Amygdala (tissue), 56 donors: ENCODE data around the gene CSRNP3.

Experiments used
- DNase-seq, 56 donors: peaks; one replicate each; lab custom pipeline; 2025; lab: John Stamatoyannopoulos, UW

Gene CSRNP3

DNA sequence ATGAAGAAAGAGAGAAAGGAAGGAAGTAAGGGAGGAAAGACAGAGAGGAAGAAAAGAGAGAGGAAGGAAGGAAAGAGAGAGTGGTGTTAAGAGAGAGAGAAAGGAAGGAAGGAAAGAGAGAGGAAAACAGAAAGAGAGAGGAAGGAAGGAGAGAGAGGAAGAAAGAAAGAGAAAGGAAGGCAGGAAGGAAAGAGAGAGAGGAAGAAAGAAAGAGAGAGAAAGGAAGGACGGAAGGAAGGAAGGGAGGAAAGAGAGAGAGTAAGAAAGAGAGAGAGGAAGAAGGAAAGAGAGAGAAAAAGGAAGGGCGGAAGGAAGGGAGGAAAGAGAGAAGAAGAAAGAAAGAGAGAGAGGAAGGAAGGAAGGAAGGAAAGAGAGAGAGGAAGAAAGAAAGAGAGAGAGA lies 197.1 kb downstream of the CSRNP3 start:
- DNase-seq = no peak

DNA sequence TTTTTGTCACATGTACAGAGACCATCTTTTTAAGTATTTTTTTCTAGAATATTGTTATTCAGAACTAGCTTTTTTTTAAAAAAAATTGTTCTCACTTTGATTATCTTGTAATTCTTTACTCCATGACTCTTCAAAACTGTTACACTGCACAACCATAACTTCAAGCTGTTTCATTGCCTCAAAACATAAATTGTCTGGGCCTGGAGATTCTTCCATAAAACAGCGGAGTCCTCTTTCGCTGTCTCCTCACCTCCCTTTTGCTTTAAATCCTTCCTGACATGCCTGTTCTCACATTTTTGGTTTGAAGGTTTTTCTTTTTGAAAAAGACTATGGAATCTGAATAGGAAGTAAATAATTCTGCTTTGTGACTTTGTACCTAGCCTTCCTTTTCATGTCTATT lies 197.9 kb downstream of the CSRNP3 start:
- DNase-seq = no peak

DNA sequence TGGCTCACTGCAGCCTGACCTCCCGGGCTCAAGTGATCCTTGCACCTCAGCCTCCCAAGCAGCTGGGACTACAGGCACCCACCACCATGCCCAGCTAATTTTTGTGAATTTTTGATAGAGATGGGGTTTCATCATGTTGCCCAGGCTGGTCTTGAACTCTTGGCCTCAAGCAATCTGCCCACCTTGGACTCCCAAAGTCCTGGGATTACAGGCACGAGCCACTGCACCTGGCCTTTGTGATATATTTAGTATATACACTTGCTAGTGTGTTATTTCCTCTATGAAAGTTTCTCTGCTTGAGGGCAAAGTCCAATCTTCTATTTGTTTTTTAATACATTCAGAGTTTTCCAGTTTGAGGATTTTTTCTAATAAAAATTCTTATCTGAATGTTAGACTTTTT lies 205.3 kb downstream of the CSRNP3 start:
- no peak for DNase-seq

DNA sequence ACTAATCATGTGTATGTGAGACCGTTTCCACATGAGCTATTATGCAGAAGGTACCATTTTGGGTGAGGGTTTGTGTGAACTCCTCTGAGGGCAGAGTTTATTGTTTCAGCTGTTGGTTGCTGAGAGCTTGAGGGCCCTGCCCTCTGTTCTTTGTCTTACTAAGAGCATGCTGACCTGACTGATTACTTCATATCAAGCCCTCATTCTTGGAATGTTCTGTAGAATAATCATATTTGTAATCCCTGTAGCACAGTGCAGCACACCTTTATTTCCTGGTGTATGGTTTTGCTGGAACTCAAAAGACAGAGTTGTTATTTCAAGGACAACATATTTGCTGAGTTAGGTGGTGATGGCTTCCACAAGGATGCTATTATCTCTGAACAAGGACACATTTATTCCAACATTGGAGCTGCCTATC lies 206.1 kb downstream of the CSRNP3 start:
- no peak for DNase-seq

DNA sequence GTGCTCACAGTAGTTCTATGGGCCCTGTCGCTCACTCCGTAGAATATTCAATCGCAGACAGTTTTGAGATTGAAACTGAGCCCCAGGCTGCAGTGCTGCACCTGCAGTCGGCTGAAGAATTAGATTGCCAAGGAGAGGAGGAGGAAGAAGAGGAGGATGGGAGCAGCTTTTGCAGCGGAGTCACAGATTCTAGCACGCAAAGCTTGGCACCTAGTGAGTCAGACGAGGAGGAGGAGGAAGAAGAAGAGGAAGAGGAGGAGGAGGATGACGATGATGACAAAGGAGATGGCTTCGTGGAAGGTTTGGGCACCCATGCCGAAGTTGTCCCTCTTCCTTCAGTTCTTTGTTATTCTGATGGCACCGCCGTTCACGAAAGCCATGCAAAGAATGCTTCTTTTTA lies 209.4 kb downstream of the CSRNP3 start:
- DNase-seq = peak in 2 of 56 donors; percentile 17 to 18

DNA sequence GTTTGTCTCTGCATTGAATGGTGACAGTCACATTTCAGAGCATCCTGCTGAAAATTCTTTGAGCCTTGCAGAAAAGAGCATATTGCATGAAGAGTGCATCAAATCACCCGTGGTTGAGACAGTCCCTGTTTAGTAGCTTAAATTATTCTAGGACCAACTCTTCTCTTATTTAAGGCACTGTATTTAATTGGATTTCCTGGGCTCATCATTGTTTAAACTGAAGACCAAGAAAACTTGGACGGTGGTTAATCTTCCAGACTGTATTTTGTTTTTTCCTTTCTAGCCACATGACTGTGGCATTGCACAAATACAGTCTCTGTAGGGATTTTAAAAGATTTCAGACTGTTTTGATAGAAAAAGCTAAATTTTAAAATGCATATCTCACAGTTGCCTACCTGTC lies 210.1 kb downstream of the CSRNP3 start:
- DNase-seq = no peak

DNA sequence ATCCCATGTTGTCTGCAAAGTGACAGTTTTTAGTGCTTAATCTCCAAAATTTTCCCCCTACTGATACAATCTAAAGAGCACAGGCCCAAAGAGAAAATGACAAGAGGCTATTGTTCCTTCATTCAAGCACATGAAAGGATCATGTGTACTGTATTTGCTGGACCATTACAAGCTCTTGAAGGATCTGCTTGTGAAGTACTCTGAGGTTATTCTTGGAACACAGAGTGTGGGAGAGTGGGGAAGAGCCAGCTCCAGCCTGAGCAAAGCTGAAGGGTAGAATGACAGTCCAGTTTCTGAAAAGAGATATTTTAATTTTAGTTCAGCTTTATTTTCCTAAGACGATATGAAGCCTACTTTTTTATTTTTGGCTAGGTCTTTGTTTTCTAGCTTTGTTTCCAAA lies 212.3 kb downstream of the CSRNP3 start:
- peak in 17 of 56 donors; percentile 4 to 47 (median 29) for DNase-seq

DNA sequence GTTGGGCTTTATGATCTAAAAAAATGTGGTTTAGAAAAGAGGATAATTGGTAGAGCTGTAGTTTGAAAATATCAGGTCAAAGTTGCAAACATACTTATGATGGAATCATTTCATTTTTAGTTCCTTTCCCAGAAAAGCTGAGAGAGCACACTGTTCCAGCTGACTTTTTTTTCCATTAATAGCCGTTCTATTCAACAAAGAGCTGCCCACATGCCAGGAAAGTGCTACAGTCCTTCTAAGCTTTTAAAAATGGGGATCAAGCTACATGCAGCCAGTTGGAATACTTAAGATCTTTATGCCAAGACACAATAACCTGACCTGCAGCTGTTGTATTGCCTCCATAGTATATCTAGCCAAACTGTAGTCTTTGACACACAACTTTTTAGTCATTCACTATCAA lies 213.0 kb downstream of the CSRNP3 start:
- DNase-seq = peak in 1 of 56 donors; percentile 15

DNA sequence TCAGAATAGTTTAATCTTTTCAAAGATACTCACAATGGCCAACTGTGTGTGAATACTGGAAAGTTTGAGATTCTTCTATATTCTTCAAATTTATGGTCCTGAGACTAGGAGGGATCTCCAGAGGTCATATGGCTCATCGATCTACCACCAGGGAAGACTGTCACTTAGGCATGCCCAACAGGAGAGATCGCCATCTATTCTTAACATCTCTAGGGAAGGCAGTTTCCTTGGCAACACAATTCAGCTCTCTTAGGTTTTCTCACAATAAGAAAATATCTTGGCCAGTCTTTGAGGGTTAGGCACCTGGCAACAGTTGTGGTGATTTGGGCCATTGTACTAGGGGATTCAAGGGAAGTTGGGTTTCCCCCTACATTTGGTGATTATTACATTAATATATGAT lies 217.3 kb downstream of the CSRNP3 start:
- no peak for DNase-seq

DNA sequence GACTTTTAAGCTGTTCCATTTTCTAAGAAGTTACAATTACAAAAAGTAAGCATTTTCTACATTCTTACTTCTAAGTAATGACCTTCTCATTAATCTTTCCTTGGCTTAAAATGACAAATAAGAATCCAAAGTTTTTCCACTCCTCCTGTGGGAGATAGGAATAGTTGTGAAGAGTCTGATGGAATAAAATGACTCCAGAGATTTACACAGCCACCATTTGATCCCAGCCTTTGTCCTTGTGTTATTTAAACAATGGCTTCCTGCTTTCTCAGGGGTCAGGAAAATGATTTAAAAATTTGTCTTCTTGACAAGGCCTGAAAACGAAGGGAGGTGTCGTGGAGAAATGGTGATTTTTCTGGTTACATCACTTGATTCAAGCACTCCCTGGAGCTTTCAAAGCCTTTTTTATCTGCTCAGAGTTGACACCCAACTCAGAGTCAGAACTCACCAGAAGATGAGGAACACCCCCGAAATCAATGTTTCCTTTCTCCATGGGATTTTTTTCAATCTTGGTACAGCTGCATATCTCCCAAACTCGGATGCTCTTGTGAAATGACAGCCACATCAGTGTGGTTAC lies 218.0 kb downstream of the CSRNP3 start:
- no peak for DNase-seq

DNA sequence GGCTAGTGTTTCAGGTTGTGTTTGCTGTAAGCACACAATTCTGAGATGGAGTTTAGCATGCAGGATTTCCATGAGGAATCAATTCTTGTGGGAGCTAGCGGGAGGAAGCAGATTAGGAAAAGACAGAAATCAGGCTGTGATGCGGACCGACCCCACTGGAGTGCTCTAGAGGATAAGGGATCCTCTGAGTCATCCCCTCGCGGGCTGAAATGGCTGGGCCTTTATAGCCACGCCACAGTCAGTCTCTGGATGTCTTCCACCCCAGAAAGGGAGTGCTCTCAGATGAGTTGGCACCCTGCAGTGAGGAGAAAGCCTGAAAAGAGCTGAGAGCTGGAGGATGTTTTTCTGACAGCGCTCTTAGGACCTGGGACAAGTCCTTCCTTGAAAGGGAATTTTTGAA lies 222.1 kb downstream of the CSRNP3 start:
- DNase-seq = peak in 4 of 56 donors; percentile 11 to 39 (median 22)

DNA sequence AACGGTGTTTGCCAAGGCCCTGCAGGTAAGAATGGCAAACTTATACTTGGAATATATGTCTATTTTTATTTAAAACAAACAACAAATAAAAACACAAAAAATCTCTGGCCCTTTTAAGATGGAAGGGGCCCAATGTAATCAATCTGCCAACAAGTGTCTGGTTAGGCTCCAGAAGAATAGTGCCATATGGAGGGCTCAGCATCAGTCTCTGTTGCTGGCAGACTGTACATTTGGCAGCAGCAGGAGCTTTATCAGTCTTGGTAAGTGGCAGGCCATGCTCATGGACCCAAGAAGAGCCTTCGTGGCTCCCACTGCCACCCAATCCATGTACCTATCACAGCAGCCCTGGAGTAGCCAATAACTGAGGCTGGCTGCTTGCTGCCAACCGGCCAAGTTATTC lies 223.4 kb downstream of the CSRNP3 start:
- DNase-seq = no peak

DNA sequence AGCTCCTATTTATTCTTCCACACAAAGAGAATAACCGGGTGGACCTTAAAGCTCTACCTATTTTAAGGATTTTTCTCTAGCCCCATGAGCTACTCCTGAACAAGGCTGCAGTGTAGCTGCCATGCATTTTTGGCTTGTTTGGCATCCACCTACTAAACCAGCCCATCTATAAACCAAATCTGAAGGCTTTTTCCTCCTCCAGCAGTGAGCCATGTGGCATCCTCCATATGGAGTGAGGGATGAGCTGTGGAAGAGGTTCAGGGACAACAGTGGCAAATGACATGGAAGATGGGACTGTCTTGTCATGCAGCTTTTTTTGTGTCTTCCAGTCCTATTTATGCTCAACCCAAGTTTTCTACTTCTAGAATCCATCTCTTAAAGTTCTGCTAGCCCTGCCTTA lies 224.3 kb downstream of the CSRNP3 start:
- peak in 2 of 56 donors; percentile 17 to 33 for DNase-seq

DNA sequence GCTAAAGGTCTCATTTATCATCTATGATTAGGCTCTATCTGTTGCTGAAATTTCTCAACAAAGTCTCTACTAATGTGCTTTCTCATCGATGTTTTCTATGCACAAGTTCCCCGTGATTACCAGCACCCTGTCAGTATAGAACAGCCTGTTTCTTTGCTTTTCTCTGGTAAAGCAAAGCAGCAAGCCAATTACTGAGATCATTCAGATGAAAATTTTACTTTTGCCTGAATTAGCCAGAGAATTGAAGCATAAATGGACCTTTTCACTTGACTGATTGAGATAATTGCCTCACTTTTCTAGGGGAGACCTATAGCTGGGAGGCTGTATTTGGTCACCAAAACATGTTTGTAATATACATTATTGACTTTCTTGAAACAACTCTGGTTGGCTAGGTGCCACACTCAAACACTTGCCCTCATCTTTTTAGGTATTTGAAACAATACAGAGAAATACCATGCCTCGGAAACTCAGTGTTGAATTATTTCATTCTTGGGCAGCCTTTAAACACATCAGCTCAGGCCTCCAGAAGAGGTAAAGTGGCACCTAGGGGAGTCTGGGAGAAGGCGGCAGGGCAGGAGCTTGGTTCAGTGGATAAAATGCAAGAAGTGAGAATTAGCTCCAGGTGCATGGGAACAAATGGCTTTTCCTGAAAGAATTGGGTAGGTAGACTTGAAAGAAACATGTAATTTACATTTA lies 228.4 kb downstream of the CSRNP3 start:
- DNase-seq = no peak

DNA sequence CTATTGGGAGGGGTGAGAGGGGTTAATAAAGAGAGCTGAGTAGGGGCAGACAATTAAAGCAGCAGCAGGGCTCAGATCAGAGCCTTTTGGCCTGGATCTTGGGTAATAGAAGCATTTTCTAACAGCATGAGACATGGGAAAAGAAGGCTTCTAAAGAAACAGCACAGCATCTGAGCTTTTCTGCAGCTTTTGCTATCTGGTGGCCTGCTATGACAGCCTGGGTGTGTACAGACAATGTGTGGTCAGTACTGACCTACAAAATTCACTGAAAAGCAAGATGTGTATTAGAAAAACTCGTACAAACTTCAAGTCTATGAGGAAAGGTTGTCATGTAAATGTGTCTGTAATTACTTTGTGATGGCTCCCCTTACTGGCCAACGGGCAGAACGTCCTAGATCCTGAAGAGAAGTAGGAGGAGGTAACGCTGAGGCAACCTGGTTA lies 229.0 kb downstream of the CSRNP3 start:
- peak in 22 of 56 donors; percentile 4 to 74 (median 24) for DNase-seq

DNA sequence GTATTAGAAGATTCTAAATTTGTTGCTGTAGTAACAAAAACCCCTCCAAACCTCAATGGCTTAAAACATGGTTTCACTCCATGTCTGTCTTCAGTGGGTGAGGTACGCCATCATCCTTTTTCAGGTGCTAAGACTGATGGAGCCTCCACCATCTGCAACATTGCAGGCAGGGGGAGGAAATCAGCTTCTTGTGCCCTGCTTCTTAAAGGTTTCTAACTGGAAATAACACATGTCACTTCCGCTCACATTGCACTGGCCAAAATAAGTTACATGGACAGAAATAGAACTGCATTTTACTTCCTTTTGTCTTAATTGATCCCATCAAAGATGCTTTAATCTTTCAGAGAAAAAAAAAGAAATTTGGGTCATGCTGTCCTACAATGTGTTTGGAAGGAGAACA lies 230.4 kb downstream of the CSRNP3 start:
- no peak for DNase-seq

DNA sequence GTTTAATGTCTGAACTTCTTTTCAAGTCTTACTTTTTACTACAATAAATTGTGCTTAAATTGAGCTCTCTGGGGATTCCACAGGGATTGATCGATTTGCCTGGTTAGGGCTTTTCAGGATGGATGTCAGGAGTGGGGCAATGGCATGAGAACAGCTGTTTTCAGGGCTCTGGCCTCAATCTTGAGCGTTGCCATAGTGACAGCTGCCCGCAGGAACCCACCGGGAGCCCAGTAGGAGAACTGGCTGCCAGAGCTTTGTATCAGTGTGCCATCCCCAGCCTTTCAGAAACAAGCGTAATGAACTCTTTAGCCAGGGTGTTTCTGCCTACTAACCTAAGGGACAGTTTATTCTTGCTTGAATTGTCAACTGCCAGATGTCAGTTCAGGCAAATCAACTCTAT lies 231.0 kb downstream of the CSRNP3 start:
- no peak for DNase-seq

DNA sequence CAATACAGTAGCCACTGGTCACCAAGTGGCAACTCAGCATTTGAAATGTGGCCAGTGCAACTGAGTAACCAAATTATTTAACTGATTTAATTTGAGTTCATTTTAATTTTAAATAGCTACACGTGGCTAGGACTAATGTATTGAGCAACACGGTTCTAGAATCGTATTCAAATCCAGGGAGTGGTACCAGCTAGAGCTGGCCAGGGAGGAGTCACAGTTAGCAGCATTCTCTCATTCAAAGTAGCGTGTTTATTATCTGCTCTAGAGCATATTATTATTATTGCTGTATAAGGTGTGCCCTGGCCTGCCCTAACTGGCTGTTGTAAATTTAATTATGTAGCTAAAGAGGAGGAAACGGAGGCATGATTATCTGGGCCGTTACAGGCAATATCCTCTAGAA lies 231.6 kb downstream of the CSRNP3 start:
- no peak for DNase-seq

DNA sequence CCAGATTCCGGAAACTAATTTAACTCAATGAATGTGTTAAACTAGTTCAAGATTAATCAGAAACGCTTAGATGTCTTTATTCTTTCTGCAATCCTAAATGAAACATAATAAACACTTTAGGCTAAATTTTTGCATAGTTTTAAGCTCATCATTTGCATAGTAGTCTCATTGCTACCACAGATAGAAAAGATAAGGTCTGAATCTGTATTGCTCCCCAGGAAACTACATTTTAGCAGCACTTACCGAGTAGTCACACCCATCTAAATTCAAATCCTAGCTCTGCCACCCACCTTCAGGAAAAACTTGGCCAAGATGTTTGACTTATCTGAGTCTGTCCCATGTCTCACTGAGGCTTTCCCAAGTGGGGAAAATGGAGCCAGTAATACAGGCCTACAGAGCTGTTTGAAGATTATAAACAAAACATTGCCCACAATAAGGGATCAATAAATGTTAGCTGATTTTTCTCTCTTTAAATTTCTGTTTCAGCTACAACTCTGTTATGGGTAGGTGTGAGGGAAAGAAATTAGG lies 237.5 kb downstream of the CSRNP3 start:
- no peak for DNase-seq

DNA sequence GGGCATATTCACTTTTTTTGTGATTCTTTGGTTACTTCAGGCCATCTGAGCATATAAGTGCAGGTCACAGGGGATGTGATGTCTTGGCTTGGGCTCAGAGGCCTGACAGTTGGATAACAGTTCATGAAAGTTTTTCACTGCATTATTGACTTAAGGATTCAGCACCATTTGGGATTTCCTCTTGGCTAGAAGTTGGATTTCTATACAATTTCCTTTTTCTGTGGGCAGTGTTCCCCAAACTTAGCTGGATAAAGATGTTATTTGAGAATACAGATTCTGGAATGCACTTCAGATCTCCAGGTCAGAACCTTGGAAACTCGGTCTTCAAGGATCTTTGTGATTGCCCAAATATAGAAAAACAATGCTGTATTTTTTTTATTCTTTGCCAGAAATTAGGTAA lies 246.6 kb downstream of the CSRNP3 start:
- DNase-seq = no peak

DNA sequence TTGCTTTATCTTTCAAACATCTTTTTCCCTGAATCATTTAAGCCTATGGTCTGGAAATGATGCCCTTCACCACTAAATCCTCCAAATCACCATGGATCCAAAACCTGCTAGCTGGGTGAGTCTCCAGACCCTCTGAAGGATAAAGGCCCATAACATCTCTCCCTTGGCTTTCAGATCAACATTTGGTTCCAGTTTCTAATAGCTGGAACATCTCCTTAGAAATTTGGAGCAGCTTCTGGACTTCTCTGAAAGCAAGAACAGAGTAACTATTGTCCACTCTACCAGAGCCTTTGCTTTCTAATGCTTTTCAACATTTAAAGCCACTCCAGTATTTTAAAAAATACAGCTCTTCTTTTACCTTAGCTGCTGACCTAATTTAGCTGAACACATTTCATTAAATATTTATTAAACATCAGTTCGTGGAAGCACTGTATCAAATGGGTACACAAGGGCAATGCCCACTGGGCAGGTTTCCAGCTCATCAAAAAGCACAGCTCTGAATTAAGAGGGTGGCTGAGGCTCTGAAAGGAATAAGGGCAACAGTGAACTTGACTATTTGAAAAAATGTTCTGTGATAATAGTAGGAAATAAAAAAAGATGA lies 249.2 kb downstream of the CSRNP3 start:
- DNase-seq = peak in 32 of 56 donors; percentile 1 to 65 (median 12)

DNA sequence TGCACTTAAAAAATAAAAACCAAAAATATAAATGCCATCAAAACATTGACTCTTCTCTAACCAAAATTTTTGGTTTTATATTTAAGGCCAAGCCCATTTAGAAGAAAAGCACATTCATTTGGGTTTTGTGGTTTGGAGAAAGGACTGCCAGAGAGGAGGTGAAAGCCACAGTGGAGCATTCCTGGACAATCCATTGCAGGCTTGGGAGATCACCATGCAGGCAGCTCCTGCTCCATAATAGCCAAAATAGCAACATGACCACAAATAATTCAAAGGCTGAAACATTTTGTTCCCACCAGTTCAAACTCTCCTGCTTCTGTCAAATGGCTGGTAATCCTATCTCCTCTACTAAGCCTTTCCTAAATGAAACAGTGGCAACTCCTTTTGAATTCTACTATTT lies 251.0 kb downstream of the CSRNP3 start:
- no peak for DNase-seq
